Activated naive CD8-positive, alpha-beta T cell treated with anti-CD3 and anti-CD28 coated beads, Interleukin-2, amount 50 U/mL, for 24 hours (primary cell): ENCODE results near the gene MLN.

Experiments
- ATAC-seq: fragments of 150-1000 bp; cut with Tn5 transposase; one replicate; pipeline ENCODE4 v1.10.0; 2021
- DNase-seq: peaks from one replicate; pipeline ENCODE4 v3.0.0; 2021
- H3K27ac Mint-ChIP-seq: one replicate; pipeline ENCODE4 v1.8.0; 2021; ENCODE audit warnings: mild to moderate bottlenecking, mixed read lengths
- H3K27me3 Mint-ChIP-seq: one replicate; pipeline ENCODE4 v1.8.0; 2021; ENCODE audit warnings: mixed read lengths
- H3K36me3 Mint-ChIP-seq: one replicate; pipeline ENCODE4 v1.8.0; 2021; ENCODE audit warnings: low read depth, mixed read lengths
- H3K4me1 Mint-ChIP-seq: one replicate; pipeline ENCODE4 v1.8.0; 2021; ENCODE audit warnings: mixed read lengths
- H3K4me3 Mint-ChIP-seq: one replicate; pipeline ENCODE4 v1.8.0; 2021; ENCODE audit warnings: mild to moderate bottlenecking, moderate library complexity, mixed read lengths
- H3K9me3 Mint-ChIP-seq: one replicate; pipeline ENCODE4 v1.8.0; 2021; ENCODE audit warnings: mixed read lengths

Gene MLN, protein sequence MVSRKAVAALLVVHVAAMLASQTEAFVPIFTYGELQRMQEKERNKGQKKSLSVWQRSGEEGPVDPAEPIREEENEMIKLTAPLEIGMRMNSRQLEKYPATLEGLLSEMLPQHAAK

DNA sequence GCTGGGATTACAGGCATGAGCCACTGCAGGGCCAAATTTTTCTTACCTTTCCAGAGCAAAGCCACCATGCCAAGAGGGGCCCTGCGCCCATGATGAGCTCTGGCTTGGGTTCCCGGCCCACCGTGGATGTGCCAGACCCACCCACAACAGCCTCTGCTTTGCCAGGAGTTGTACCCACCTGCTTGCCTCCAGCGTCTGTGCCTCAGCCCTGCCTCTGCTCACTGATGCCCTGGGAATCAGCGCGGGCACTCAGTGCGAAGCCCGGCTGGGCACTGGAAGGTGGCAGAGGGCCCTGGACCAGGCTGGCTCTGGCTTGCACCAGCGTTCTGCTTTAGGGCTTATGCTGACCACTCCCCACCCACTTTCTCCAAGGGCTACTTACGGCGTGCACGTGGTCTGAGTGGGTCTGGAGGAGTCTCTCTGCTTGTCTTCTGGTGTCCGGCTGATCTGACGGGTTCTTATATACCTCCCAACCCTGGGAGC is at the start of gene MLN:
Gene MLN (minus strand): TSS at position 433 of the 483 bp plus-strand sequence. CDS start 2,840 bp downstream, outside the sequence.
- no peak within 1 kb of the TSS for H3K4me3 Mint-ChIP-seq
- H3K36me3 Mint-ChIP-seq: no peaks in the 10 kb centered on the region
- H3K27me3 Mint-ChIP-seq: peaks cover 23% of the 10 kb centered on the region
- DNase-seq (no peak), ATAC-seq (no peak)
- H3K4me1 Mint-ChIP-seq: peaks cover 11% of the 10 kb centered on the region
- no peak within 1 kb of the TSS for H3K27ac Mint-ChIP-seq
- H3K9me3 Mint-ChIP-seq: no peaks in the 10 kb centered on the region

DNA sequence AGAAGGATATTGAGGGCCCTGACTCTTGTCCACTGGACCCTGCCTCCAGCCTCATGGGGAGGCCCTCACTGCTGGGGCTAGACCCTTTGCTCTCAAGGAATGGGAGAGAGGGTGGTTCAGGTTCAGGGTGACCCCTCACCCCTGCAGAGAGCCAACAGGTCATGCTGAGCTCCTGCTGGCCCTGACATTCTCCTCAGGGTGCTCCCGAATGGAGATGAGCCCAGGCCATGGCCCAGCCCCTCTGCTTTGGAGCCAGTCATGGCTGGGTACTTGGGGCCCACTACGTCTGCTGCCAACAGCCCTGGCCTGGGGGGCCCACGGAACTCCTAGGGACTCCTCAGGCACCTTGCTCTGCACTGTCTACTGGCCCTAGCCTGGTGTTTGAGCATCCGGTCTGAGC is 49.2 kb upstream of the MLN start:
- Mint-ChIP-seq H3K27ac (no peak overlapping the region), H3K4me3 (no peak overlapping the region), H3K36me3 (no peaks in the 10 kb centered on the region), H3K9me3 (no peaks in the 10 kb centered on the region), H3K27me3 (peaks cover 32% of the 10 kb centered on the region), H3K4me1 (peaks cover 25% of the 10 kb centered on the region)
- no peak for ATAC-seq
- no peak for DNase-seq

DNA sequence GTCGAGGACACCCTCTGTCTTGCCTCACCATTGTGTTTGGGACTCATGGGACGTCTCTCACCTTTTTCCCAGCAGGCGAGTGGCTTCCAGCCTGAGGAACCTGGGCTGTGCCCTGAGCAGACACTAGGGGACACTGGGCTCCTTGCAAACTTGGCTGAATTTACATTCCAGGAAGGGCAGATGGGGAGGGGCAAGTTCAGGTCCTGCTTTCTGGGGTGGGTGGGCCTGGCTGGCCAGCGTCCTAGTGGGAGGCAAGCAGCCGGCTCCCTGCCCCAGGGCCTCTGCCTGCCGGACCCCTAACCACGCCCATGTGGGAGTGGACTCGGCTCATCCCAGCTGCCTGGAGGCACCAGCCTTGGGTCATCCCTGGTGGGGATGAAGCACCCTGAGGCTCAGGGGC is 48.2 kb upstream of the MLN start:
- Mint-ChIP-seq H3K36me3 (no peaks in the 10 kb centered on the region), H3K9me3 (no peaks in the 10 kb centered on the region), H3K27me3 (peaks cover 30% of the 10 kb centered on the region), H3K4me1 (peaks cover 15% of the 10 kb centered on the region), H3K27ac (no peak overlapping the region), H3K4me3 (no peak overlapping the region)
- no peak for ATAC-seq
- no peak for DNase-seq

DNA sequence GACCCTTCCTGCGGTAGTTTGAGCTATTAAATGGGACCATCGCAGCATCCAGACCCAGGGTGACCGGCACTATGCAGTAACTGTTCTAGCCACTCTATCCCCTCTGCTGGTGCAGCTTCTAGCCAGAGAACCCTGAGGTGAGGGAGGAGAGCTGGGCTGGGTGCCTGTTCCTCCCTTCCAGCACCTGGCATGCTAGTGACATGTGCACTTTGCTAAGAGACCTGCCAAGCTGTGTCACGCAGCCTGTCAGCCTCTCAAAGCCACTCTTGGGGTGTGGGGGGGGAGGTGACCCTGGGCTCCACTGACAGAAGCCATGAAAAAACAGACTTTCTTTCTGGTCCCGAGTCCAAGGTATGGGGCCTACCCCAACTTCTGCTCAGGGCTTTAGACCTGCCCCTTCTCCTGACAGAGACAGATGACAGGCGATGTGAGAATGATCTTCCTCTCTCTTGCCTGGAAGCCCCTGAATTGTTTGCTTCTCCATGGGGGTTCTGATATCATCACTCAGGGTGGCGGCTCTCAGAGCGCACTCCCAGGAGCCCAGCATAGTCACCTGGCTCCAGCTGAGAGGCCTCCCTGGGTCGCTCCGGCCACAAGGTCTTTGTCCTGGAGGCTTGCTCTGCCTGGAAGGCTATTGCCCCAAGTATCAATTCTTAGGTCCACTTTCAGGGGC is 47.2 kb upstream of the MLN start:
- H3K27me3 Mint-ChIP-seq: peaks cover 26% of the 10 kb centered on the region

DNA sequence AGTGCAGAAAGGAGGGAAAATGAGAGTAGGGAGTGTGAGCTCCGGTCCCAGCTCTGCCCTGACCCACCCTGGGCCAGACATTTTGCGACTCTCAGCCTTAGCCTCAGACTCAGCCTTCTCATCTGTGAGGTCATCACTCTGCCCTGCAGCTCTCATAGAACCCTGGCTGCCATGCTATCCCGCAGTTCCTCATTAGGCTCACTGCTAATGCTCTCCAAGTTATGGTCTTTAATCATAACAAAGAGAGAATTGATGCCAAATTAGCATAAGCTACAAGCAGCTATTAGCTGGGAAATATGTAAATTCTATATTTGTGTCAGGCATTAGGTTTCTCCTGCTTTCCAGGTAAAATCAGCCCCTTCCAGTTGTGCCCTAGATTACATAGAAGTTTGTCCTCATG is 46.5 kb upstream of the MLN start:
- Mint-ChIP-seq H3K4me3 (no peak overlapping the region), H3K36me3 (no peaks in the 10 kb centered on the region), H3K9me3 (no peaks in the 10 kb centered on the region), H3K4me1 (no peaks in the 10 kb centered on the region), H3K27me3 (peaks cover 25% of the 10 kb centered on the region), H3K27ac (no peak overlapping the region)
- no peak for ATAC-seq
- DNase-seq: no peak

More for the DNA sequence above, 47.2 kb upstream of the MLN start:
- DNase-seq (no peak), ATAC-seq (no peak)
- H3K36me3 Mint-ChIP-seq: no peaks in the 10 kb centered on the region
- H3K9me3 Mint-ChIP-seq: no peaks in the 10 kb centered on the region
- peaks cover 6% of the 10 kb centered on the region for H3K4me1 Mint-ChIP-seq
- no peak overlapping the region for H3K27ac Mint-ChIP-seq
- no peak overlapping the region for H3K4me3 Mint-ChIP-seq

DNA sequence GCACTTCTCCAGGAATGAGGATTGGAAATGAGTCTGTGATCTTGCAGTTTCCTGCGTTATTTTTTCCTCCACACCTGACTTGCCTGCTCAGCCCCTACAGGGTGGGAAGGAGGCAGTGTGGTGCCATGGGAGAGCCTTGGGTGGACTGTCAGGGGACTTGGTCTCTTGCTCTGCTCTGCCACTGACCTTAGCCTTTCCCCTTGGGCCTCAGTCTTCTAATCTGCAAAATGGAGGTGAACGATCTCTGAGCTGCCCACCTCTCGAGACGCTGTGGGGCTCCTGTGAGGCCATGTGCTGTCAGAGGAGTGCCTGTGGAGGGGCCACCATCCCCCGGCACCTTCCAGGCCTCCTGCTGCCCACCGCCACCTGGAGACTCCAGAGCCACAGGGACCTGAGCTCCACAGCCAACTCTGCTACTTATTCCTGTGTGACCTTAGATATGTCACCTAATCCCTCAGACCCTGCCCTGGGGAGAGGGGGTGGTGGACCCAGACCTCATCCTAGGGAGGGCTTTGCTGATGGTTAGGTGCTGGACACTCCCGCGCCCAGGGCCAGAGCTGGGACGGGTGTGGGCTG is 45.8 kb upstream of the MLN start:
- H3K36me3 Mint-ChIP-seq: no peaks in the 10 kb centered on the region
- no peak overlapping the region for H3K4me3 Mint-ChIP-seq
- no peaks in the 10 kb centered on the region for H3K9me3 Mint-ChIP-seq
- H3K27ac Mint-ChIP-seq: no peak overlapping the region
- no peak for DNase-seq
- H3K27me3 Mint-ChIP-seq: peaks cover 22% of the 10 kb centered on the region
- no peak for ATAC-seq
- H3K4me1 Mint-ChIP-seq: no peaks in the 10 kb centered on the region

DNA sequence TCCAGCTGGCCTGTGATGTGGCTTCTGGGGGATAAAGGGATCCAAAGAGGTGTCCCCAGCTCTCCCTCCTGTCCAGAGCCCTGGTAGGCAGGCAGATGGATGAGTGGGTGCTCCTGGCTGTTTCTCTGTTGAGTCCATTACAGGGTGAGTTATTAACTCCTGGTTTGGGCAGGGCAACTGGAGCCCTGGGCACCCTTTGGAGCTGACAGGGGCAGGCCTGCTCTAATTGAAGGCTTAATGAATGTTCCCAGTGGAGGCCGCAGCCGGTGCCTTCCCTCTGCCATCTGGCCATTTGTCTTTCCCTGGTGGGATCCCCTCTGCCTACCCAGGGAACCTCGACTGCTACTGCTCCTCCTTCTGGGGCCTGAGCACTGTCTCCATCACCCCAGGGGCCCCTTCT is 44.7 kb upstream of the MLN start:
- H3K27me3 Mint-ChIP-seq: peaks cover 16% of the 10 kb centered on the region
- ATAC-seq: no peak

DNA sequence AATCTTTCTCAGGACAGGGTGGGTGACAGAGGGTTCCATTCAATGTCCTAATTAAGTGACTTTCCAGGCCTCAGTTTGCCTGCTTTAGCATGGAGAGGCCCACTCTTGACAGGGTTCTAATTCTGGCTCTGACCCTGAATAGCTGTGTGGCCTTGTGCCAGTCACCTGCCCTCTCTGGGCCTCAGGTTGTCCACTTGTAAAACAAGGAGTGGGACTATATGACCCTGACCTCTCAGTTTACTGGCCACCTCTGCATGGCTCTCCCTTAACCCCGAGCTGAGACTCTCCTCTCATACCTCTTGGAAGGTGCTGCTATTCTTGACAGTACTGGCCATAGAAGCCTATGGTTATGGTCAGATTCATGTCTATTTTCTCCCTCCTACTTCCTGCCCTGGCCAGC is 44.1 kb upstream of the MLN start:
- Mint-ChIP-seq H3K27me3 (peaks cover 16% of the 10 kb centered on the region), H3K36me3 (no peaks in the 10 kb centered on the region), H3K9me3 (no peaks in the 10 kb centered on the region), H3K4me1 (no peaks in the 10 kb centered on the region), H3K4me3 (no peak overlapping the region), H3K27ac (no peak overlapping the region)
- ATAC-seq (no peak), DNase-seq (no peak)

More for the DNA sequence above, 44.7 kb upstream of the MLN start:
- H3K36me3 Mint-ChIP-seq: no peaks in the 10 kb centered on the region
- DNase-seq: no peak
- no peak overlapping the region for H3K4me3 Mint-ChIP-seq
- no peaks in the 10 kb centered on the region for H3K9me3 Mint-ChIP-seq
- no peak overlapping the region for H3K27ac Mint-ChIP-seq
- no peaks in the 10 kb centered on the region for H3K4me1 Mint-ChIP-seq

DNA sequence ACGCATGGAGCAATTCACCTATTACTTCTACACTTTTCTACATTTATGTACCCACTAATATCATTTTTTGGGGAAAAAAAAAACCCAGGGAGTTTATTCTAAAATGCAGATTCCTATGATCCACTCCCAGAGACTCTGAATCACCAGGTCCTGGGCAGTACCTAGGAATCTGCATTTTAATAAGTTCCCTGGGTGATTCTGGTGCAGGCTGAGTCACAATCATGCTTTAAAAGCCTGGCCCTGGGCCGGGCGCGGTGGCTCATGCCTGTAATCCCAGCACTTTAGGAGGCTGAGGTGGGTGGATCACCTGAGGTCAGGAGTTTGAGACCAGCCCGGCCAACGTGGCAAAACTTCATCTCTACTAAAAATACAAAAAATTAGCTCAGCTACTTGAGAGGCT is 43.3 kb upstream of the MLN start:
- Mint-ChIP-seq H3K27me3 (peaks cover 16% of the 10 kb centered on the region), H3K27ac (no peak overlapping the region), H3K36me3 (no peaks in the 10 kb centered on the region), H3K4me3 (no peak overlapping the region), H3K9me3 (no peaks in the 10 kb centered on the region), H3K4me1 (no peaks in the 10 kb centered on the region)
- no peak for DNase-seq
- ATAC-seq: no peak

DNA sequence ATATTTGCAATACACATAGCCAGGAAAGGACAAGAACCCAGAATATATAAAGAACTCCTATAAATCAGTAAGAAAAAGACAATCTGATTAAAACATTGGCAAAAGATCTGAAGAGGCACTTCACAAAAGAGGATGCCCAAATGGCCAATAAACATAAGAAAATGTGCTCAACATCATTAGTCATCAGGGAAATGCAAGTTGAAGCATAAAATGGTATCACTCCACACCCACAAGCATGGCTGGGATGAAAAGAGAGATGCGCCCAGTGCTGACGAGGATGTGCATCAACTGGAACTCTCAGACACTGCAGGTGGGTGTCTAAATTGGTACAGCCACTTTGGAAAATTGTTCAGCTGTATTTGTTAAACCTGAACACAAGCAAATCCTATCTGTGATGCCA is 42.4 kb upstream of the MLN start:
- Mint-ChIP-seq H3K36me3 (no peaks in the 10 kb centered on the region), H3K27ac (no peak overlapping the region), H3K27me3 (peaks cover 13% of the 10 kb centered on the region), H3K4me3 (no peak overlapping the region), H3K9me3 (no peaks in the 10 kb centered on the region), H3K4me1 (no peaks in the 10 kb centered on the region)
- ATAC-seq (no peak), DNase-seq (no peak)

DNA sequence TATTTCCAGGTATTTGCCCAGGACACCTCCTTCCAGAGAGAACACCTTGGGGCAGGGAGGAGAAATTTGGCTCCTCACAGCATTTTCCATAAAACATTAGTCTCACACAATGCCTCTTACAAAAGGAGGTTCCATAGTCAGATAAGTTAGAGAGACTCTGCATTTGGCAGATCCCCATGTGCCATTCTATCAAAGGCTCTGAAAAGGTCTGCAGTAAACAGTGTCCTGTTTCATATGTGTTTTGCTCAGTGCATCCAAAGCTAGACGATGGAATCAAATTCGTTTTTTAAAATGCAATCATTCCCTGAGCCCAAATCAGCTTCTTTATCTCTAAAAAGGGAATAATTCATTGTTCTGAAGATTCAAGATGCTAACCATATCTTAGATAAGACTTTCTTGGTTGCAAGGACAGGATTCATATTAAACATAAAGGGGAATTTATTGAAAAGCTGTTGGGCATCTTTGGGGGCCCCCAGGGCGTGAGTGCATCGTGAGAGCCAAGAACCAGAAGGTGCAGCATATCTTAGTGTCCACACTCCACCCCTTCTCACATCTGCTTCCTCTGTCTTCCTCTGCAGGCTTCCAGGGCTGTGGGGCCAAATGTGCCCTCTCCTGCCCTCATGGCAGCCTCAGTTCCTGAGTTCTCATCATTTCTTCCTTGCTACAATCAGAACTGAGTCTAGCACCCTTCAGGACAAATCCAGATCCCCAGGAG is 41.4 kb upstream of the MLN start:
- ATAC-seq (no peak), DNase-seq (no peak)
- peaks cover 4% of the 10 kb centered on the region for H3K4me1 Mint-ChIP-seq
- H3K27me3 Mint-ChIP-seq: peaks cover 10% of the 10 kb centered on the region
- no peaks in the 10 kb centered on the region for H3K36me3 Mint-ChIP-seq
- H3K27ac Mint-ChIP-seq: no peak overlapping the region
- H3K4me3 Mint-ChIP-seq: no peak overlapping the region
- no peaks in the 10 kb centered on the region for H3K9me3 Mint-ChIP-seq

DNA sequence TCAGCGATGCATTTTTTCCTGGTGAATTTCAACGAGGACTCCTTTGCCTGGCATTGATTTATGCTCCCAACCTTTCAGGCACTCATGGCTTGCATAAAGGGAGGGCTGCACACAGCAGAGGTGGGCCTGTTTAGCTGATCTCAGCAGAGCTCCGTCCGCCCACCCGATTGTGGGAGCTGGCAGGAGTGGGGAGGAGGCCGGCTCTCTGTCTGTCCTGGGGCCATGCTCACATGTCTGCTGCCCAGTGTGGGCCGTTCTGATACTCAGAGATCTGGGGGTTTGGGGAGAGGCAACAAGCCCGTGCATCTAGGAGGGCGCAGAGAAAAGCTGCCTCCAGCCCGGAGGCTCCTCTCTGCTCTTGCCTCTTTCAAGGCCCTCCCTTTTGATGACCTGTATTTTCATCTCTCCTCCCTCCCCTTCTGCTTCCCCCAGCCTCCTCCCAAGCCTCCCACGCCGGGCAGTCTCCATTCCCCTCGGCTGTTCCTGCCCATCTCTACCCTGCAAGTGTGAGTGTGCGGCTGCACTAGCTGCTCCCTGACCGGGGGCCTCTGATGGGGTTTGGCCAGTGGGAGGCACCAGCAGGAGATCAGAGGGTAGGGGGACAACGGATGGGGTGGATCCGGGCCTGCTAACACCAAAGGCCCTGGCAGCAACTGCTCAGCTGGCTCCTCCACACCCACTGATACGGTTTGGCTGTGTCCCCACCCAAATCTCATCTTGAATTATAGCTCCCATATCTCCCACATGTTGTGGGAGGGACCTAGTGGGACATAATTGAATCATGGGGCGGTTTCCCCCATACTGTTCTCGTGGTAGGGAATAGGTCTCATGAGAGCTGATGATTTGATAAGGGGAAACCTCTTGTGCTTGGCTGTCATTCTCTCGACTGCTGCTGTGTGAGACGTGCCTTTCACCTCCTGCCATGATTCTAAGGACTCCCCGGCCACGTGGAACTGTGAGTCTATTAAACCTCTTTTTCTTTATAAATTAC is 39.6 kb upstream of the MLN start:
- H3K9me3 Mint-ChIP-seq: no peaks in the 10 kb centered on the region
- ATAC-seq: no peak
- DNase-seq: no peak
- no peak overlapping the region for H3K4me3 Mint-ChIP-seq
- H3K36me3 Mint-ChIP-seq: no peaks in the 10 kb centered on the region
- peaks cover 16% of the 10 kb centered on the region for H3K4me1 Mint-ChIP-seq
- H3K27ac Mint-ChIP-seq: no peak overlapping the region
- H3K27me3 Mint-ChIP-seq: peaks cover 2% of the 10 kb centered on the region

DNA sequence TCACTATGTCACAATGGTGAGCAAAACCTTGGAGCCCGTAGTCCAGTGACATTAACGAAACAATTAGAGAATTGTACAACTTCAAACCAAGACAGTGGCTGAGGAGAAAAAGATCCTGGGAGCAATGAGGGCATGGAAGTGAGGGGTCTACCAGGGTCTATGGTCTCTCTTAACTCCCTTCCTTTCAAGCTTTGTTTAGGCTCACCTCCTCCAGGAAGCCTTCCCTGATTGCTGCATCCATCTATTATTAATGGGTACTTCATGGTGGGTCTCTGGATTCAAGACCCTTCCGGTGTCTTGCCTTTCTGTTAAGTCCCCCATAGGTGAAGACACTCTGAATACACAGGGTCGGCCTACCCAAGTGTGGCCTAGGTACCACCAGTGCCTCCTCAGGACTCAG is 38.1 kb upstream of the MLN start:
- DNase-seq: no peak
- no peak overlapping the region for H3K27ac Mint-ChIP-seq
- H3K27me3 Mint-ChIP-seq: peaks cover 2% of the 10 kb centered on the region

DNA sequence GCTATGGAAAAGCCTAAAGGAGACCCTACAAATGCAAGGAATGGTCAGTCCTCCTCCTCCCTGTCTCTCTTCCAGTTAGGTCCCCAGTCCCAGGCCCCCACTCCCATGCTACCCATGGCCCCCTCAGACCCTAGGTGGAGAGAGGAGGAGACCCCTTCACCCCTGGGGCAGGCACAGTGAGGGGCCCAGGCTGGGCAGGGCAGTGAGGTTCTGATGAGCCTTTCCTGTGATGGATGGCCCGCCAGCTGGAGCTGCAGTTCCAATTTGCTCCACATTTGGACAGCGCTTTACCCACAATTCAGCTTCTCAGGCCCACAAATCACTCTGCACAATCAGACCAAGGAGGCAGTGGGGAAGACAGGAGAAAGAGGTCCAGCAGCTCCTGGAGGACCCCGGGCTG is 37.3 kb upstream of the MLN start:
- H3K36me3 Mint-ChIP-seq: no peaks in the 10 kb centered on the region
- ATAC-seq: no peak
- H3K9me3 Mint-ChIP-seq: peaks cover 6% of the 10 kb centered on the region
- no peak overlapping the region for H3K27ac Mint-ChIP-seq
- H3K4me3 Mint-ChIP-seq: no peak overlapping the region
- H3K4me1 Mint-ChIP-seq: peaks cover 16% of the 10 kb centered on the region
- DNase-seq: no peak
- peaks cover 2% of the 10 kb centered on the region for H3K27me3 Mint-ChIP-seq

More for the DNA sequence above, 38.1 kb upstream of the MLN start:
- no peaks in the 10 kb centered on the region for H3K36me3 Mint-ChIP-seq
- H3K9me3 Mint-ChIP-seq: peaks cover 6% of the 10 kb centered on the region
- H3K4me3 Mint-ChIP-seq: no peak overlapping the region
- H3K4me1 Mint-ChIP-seq: peaks cover 16% of the 10 kb centered on the region
- ATAC-seq: no peak
